ENCODE results near the gene VASP.

Gene VASP

DNA sequence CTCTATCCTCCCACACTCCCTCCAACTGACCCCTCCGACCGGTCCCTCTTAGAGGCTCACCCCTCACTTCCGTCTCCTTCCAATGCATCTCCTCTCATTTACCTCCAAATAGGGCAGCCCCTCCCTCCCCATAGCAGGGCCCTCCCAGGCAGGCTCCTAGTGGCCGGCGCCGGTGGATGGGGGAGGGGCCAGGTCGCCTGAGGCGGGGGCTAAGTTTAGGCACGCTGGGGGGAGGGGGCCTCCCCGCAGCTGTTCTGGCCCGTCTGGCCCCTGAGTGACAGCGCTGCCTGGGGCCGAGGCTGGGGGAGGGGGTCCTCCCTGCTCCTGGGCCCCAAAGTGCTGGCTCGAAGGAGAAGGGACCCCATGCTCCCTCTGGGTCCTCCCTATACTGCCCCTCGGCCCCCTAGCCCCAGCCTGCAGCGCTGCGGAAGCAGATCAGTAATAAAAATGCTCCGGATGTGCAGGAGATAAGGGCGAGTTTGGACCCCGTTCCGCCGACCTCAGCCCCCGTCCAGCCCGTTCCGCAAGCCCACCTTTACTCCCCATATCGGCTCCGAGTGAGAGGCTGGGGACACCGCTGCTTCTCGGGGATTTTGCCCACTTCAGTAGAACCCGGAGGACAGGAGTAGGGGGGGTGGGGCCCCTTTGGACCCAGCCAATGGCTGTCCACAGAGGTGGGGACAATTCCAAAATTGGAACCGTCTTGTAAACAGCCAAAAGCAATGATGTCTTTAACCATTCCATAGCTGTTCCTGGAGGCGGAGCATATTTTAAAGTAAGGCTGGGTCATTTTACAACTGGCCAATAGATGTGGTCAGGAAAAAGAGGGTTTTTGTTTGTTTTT lies 14.4 kb upstream of the VASP start:
- Histone ChIP-seq H3K4me3 (ENCODE audit: insufficient read length, low read depth) (peak overlapping the region; percentile 26), H3K36me3 (ENCODE audit: insufficient read depth, insufficient read length, low read length) (peaks cover 25% of the 10 kb centered on the region), H3K9ac (ENCODE audit: insufficient read length, low read depth) (peak overlapping the region; percentile 76), H3K9me3 (ENCODE audit: insufficient read depth, low read length) (no peaks in the 10 kb centered on the region), H3K27me3 (ENCODE audit: insufficient read depth, insufficient read length) (no peaks in the 10 kb centered on the region), H3K4me1 (ENCODE audit: insufficient read depth, insufficient read length) (no peaks in the 10 kb centered on the region)
- no peak for TF ChIP-seq YY1 (IDR thresholded peaks at IDR 0.05; ENCODE audit: insufficient read depth, insufficient read length)
- no peak for TF ChIP-seq SUZ12 (IDR thresholded peaks at IDR 0.05; ENCODE audit: extremely low read depth, insufficient read depth, insufficient read length)
- TF ChIP-seq ZNF274 (IDR thresholded peaks at IDR 0.05; ENCODE audit: low read depth, low read length), result no peak
- DNase-seq (ENCODE audit: low read depth, low spot score), result no peak

DNA sequence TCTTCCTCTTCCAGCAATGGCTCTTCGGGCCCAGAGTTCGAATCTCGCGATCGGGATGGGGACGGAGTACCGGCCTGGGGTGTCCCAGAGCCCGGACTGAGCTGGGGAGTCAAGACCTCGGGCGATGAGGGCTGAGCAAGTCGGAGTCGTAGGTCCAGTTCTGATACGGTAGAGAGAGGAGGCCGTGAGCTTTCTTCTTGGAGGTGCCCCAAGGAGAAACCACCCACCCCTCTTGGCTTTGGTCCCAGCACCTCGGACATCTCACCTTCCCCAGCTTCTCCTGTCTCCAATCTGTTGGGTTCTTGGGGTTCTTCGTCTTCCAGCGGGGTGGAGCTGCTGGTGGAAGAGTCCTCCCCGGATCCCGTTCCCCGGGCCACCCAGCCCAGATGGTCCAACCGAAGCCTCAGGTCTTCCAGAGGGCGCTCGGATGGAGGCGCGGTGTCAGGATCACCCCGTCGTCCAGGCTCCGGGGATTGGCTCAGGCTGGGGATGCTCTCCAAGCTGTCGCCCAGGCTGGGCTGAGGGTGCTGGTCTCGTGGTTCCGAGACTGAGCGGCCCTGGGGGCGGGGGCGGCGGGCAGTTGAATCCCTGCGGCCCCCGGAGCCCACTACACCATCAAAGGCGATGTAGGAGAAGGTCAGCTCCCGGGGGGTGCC lies 12.9 kb upstream of the VASP start:
- no peak for DNase-seq (ENCODE audit: low read depth, low spot score)
- TF ChIP-seq SUZ12 (IDR thresholded peaks at IDR 0.05; ENCODE audit: extremely low read depth, insufficient read depth, insufficient read length) (no peak), ZNF274 (IDR thresholded peaks at IDR 0.05; ENCODE audit: low read depth, low read length) (no peak), YY1 (IDR thresholded peaks at IDR 0.05; ENCODE audit: insufficient read depth, insufficient read length) (no peak)
- H3K27me3 ChIP-seq (ENCODE audit: insufficient read depth, insufficient read length), result no peaks in the 10 kb centered on the region
- H3K9ac ChIP-seq (ENCODE audit: insufficient read length, low read depth), result no peak overlapping the region
- no peaks in the 10 kb centered on the region for H3K9me3 ChIP-seq (ENCODE audit: insufficient read depth, low read length)
- H3K36me3 ChIP-seq (ENCODE audit: insufficient read depth, insufficient read length, low read length), result peaks cover 11% of the 10 kb centered on the region
- no peak overlapping the region for H3K4me3 ChIP-seq (ENCODE audit: insufficient read length, low read depth)
- no peaks in the 10 kb centered on the region for H3K4me1 ChIP-seq (ENCODE audit: insufficient read depth, insufficient read length)

DNA sequence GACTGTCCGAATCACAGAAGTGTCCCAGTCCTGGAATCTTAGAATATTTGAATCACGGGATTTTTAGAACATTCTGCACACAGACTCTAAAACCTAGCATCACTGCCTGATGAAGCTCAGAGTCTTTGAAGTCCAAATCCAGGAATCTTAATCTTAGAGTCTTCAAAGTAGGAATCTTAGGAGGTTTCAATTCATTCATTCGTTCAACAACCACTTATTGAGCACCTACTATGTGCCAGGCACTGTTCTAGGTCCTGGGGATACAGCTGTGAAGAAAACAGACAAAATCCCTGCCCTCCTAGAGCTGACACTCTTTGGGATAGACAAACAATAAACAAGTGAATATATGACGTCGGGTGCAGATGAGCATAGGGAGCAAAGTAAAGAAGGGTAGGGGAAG lies 12.1 kb upstream of the VASP start:
- Histone ChIP-seq H3K27me3 (ENCODE audit: insufficient read depth, insufficient read length) (no peaks in the 10 kb centered on the region), H3K9ac (ENCODE audit: insufficient read length, low read depth) (no peak overlapping the region), H3K4me1 (ENCODE audit: insufficient read depth, insufficient read length) (no peaks in the 10 kb centered on the region), H3K4me3 (ENCODE audit: insufficient read length, low read depth) (no peak overlapping the region), H3K9me3 (ENCODE audit: insufficient read depth, low read length) (no peaks in the 10 kb centered on the region), H3K36me3 (ENCODE audit: insufficient read depth, insufficient read length, low read length) (peaks cover 11% of the 10 kb centered on the region)
- DNase-seq (ENCODE audit: low read depth, low spot score), result no peak
- TF ChIP-seq SUZ12 (IDR thresholded peaks at IDR 0.05; ENCODE audit: extremely low read depth, insufficient read depth, insufficient read length) (no peak), ZNF274 (IDR thresholded peaks at IDR 0.05; ENCODE audit: low read depth, low read length) (no peak), YY1 (IDR thresholded peaks at IDR 0.05; ENCODE audit: insufficient read depth, insufficient read length) (no peak)

DNA sequence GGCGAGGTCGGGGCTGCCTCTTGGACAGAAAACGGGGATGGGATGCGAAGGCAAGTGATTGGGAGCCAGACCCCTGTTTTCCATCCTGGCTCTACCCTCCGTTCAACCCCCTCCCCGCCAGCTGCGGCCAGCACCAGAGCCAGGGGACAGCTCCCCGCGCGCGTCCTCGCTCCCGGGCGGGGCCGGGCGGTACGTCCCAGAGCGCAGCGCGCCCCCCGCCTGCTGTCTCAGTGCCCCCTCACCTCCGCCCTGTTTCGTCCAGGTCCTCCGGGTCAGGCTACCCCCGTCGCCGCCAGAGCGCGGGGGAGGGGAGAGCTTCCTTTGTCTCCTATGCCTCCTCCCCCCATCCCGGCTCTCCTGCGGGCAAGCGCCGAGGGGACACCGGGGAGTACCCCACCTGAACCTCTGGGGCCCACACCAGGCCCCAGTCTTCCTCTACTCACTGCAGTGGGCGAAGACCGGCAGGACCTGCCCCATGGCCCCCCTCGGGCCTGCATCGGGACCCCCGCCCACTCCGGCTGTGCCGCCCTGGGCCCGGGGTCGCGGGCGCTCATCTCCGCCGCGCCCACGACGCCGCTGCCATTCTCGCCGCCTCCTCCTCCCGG lies 10.8 kb upstream of the VASP start:
- DNase-seq (ENCODE audit: low read depth, low spot score), result no peak
- H3K9ac ChIP-seq (ENCODE audit: insufficient read length, low read depth), result peak overlapping the region; percentile 79
- no peaks in the 10 kb centered on the region for H3K9me3 ChIP-seq (ENCODE audit: insufficient read depth, low read length)
- peak overlapping the region; percentile 61 for H3K4me3 ChIP-seq (ENCODE audit: insufficient read length, low read depth)
- peaks cover 11% of the 10 kb centered on the region for H3K36me3 ChIP-seq (ENCODE audit: insufficient read depth, insufficient read length, low read length)
- H3K27me3 ChIP-seq (ENCODE audit: insufficient read depth, insufficient read length), result no peaks in the 10 kb centered on the region
- peaks cover 4% of the 10 kb centered on the region for H3K4me1 ChIP-seq (ENCODE audit: insufficient read depth, insufficient read length)
- no peak for TF ChIP-seq SUZ12 (IDR thresholded peaks at IDR 0.05; ENCODE audit: extremely low read depth, insufficient read depth, insufficient read length)

DNA sequence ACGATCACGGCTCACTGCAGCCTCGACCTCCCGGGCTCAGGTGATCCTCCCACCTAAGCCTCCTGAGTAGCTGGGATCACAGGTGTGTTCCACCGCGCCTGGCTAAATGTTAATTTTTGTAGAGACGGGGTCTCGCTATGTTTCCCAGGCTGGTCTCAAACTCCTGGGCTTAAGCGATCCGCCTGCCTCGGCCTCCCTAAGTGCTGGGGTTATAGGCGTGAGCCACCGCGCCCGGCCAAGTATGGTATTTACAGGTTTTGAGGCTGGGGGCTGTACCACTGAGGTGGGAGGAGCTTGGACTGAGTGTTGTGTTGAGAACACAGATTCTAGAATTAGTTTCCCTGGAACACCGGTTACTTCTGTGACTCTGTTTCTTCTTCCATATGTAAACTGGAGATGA lies 9.5 kb upstream of the VASP start:
- no peak for DNase-seq (ENCODE audit: low read depth, low spot score)
- Histone ChIP-seq H3K4me1 (ENCODE audit: insufficient read depth, insufficient read length) (peaks cover 4% of the 10 kb centered on the region), H3K9ac (ENCODE audit: insufficient read length, low read depth) (no peak overlapping the region), H3K27me3 (ENCODE audit: insufficient read depth, insufficient read length) (no peaks in the 10 kb centered on the region), H3K4me3 (ENCODE audit: insufficient read length, low read depth) (no peak overlapping the region), H3K36me3 (ENCODE audit: insufficient read depth, insufficient read length, low read length) (peaks cover 11% of the 10 kb centered on the region), H3K9me3 (ENCODE audit: insufficient read depth, low read length) (no peaks in the 10 kb centered on the region)
- no peak for TF ChIP-seq ZNF274 (IDR thresholded peaks at IDR 0.05; ENCODE audit: low read depth, low read length)
- no peak for TF ChIP-seq YY1 (IDR thresholded peaks at IDR 0.05; ENCODE audit: insufficient read depth, insufficient read length)
- TF ChIP-seq SUZ12 (IDR thresholded peaks at IDR 0.05; ENCODE audit: extremely low read depth, insufficient read depth, insufficient read length), result no peak

DNA sequence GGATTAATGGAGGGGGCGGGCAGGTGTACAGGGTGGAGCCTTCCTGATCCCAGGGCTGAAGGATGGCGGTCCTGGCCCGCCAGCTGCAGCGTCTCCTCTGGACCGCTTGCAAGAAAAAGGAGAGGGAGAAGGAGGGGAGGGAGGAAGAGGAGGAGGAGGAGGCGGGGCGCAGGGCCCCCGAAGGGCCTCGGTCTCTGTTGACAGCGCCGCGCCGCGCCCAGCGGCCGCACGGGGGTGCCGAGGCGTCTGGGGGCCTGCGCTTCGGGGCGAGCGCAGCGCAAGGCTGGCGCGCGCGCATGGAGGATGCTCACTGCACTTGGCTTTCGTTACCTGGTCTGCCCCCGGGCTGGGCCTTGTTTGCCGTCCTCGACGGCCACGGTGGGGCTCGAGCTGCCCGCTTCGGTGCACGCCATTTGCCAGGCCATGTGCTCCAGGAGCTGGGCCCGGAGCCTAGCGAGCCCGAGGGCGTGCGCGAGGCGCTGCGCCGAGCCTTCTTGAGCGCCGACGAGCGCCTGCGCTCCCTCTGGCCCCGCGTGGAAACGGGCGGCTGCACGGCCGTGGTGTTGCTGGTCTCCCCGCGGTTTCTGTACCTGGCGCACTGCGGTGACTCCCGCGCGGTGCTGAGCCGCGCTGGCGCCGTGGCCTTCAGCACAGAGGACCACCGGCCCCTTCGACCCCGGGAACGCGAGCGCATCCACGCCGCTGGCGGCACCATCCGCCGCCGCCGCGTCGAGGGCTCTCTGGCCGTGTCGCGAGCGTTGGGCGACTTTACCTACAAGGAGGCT lies 8.7 kb upstream of the VASP start, which contains the start of gene PPM1N:
Gene PPM1N (plus strand): TSS at position 33 of the 785 bp plus-strand sequence. CDS start 30 bp downstream, at position 63.
- H3K27me3 ChIP-seq (ENCODE audit: insufficient read depth, insufficient read length), result no peaks in the 10 kb centered on the region
- no peaks in the 10 kb centered on the region for H3K9me3 ChIP-seq (ENCODE audit: insufficient read depth, low read length)
- no peak for TF ChIP-seq ZNF274 (IDR thresholded peaks at IDR 0.05; ENCODE audit: low read depth, low read length)
- no peak for TF ChIP-seq YY1 (IDR thresholded peaks at IDR 0.05; ENCODE audit: insufficient read depth, insufficient read length)
- no peak for TF ChIP-seq SUZ12 (IDR thresholded peaks at IDR 0.05; ENCODE audit: extremely low read depth, insufficient read depth, insufficient read length)
- H3K4me1 ChIP-seq (ENCODE audit: insufficient read depth, insufficient read length), result peaks cover 4% of the 10 kb centered on the region
- peaks cover 11% of the 10 kb centered on the region for H3K36me3 ChIP-seq (ENCODE audit: insufficient read depth, insufficient read length, low read length)
- DNase-seq (ENCODE audit: low read depth, low spot score), result no peak
- peak within 1 kb of the TSS; percentile 54 for H3K4me3 ChIP-seq (ENCODE audit: insufficient read length, low read depth)
- peak within 1 kb of the TSS; percentile 83 for H3K9ac ChIP-seq (ENCODE audit: insufficient read length, low read depth)

Measured in NT2/D1 (cell line).